WTC11 (cell line): ENCODE results near the gene RARRES2. TPM values are rescaled to one million over a fixed set of nuclear protein-coding genes. Genes with fewer than 3 reads are reported as not detected.

Source experiments
- ATAC-seq: fragments of 200-7000 bp; cut with Tn5 transposase; 2 replicates; pipeline ENCODE4 v1.10.0; 2021; ENCODE audit warnings: mild to moderate bottlenecking, moderate library complexity
- CTCF ChIA-PET: fragments of 300-600 bp; sonication (Branson Sonifier 250); formaldehyde crosslinking; loops from one replicate; lab custom pipeline; 2021; ENCODE audit warnings: antibody characterized with exemption; lab: Charles Lee
- POLR2A ChIA-PET: fragments of 350-600 bp; sonication (Branson Sonifier 250); formaldehyde crosslinking; loops from one replicate; lab custom pipeline; 2021; ENCODE audit warnings: antibody characterized with exemption; lab: Charles Lee
- DNase-seq: peaks from one replicate; pipeline ENCODE4 v3.0.0; 2021; ENCODE audit warnings: low spot score
- H3K27ac Mint-ChIP-seq: 2 replicates; pipeline ENCODE4 v1.8.0; 2021; ENCODE audit warnings: mixed read lengths
- H3K27me3 Mint-ChIP-seq: 2 replicates; pipeline ENCODE4 v1.8.0; 2021; ENCODE audit warnings: low read depth, mild to moderate bottlenecking, moderate library complexity, mixed read lengths
- H3K36me3 Mint-ChIP-seq: 2 replicates; pipeline ENCODE4 v1.8.0; 2021; ENCODE audit warnings: mixed read lengths
- H3K4me1 Mint-ChIP-seq: 2 replicates; pipeline ENCODE4 v1.8.0; 2022; ENCODE audit warnings: mixed read lengths
- H3K4me3 Mint-ChIP-seq: 2 replicates; pipeline ENCODE4 v1.8.0; 2021; ENCODE audit warnings: mild to moderate bottlenecking, moderate library complexity, mixed read lengths
- H3K9me3 Mint-ChIP-seq: 2 replicates; pipeline ENCODE4 v1.8.0; 2021; ENCODE audit warnings: mixed read lengths
- AR ChIP-seq: fragments of 250-450 bp; sonication (Bioruptor Pico); IDR thresholded peaks from 2 replicates; pipeline ENCODE4 v1.9.0; 2021; ENCODE audit warnings: mild to moderate bottlenecking
- ATF2 ChIP-seq: sonication (generic); formaldehyde crosslinking; IDR thresholded peaks from 2 replicates; pipeline ENCODE4 v1.8.1; 2022; ENCODE audit warnings: low read depth, missing genetic modification reagents, borderline replicate concordance
- CDX4 ChIP-seq: fragments of 250-450 bp; sonication (Bioruptor Pico); IDR thresholded peaks from 2 replicates; pipeline ENCODE4 v1.9.0; 2021; ENCODE audit warnings: moderate library complexity, mild to moderate bottlenecking, inconsistent platforms, borderline replicate concordance
- CREM ChIP-seq: sonication (generic); formaldehyde crosslinking; IDR thresholded peaks from 2 replicates; pipeline ENCODE4 v1.8.1; 2022; ENCODE audit warnings: mild to moderate bottlenecking, missing genetic modification reagents, moderate library complexity
- E2F1 ChIP-seq: sonication (generic); formaldehyde crosslinking; IDR thresholded peaks from 2 replicates; pipeline ENCODE4 v1.8.0; 2022; ENCODE audit warnings: mild to moderate bottlenecking, missing genetic modification reagents
- ESRRA ChIP-seq: sonication (generic); formaldehyde crosslinking; IDR thresholded peaks from 2 replicates; pipeline ENCODE4 v1.8.1; 2022; ENCODE audit warnings: mild to moderate bottlenecking, missing genetic modification reagents, borderline replicate concordance
- FOXJ3 ChIP-seq: sonication (generic); formaldehyde crosslinking; IDR thresholded peaks from 2 replicates; pipeline ENCODE4 v1.9.0; 2021; ENCODE audit warnings: missing genetic modification reagents, mild to moderate bottlenecking, borderline replicate concordance
- NR1H2 ChIP-seq: sonication (generic); formaldehyde crosslinking; IDR thresholded peaks from 2 replicates; pipeline ENCODE4 v1.9.0; 2021; ENCODE audit warnings: mild to moderate bottlenecking, moderate library complexity, missing genetic modification reagents
- NR2C2 ChIP-seq: sonication (generic); formaldehyde crosslinking; IDR thresholded peaks from 2 replicates; pipeline ENCODE4 v1.8.0; 2022; ENCODE audit warnings: mild to moderate bottlenecking, missing genetic modification reagents
- PRDM15 ChIP-seq: sonication (generic); formaldehyde crosslinking; IDR thresholded peaks from 2 replicates; pipeline ENCODE4 v1.8.0; 2022; ENCODE audit warnings: missing genetic modification reagents
- RORB ChIP-seq: fragments of 250-450 bp; sonication (Bioruptor Pico); IDR thresholded peaks from 2 replicates; pipeline ENCODE4 v1.9.0; 2021; ENCODE audit warnings: mild to moderate bottlenecking
- SMAD3 ChIP-seq: sonication (generic); formaldehyde crosslinking; IDR thresholded peaks from 2 replicates; pipeline ENCODE4 v1.8.0; 2022; ENCODE audit warnings: missing genetic modification reagents, mild to moderate bottlenecking, borderline replicate concordance
- TCF7 ChIP-seq: sonication (generic); formaldehyde crosslinking; IDR thresholded peaks from 2 replicates; pipeline ENCODE4 v1.8.0; 2022; ENCODE audit warnings: mild to moderate bottlenecking, low read depth, missing genetic modification reagents, moderate library complexity
- TEAD1 ChIP-seq: sonication (generic); formaldehyde crosslinking; IDR thresholded peaks from 2 replicates; pipeline ENCODE4 v1.8.0; 2022; ENCODE audit warnings: mild to moderate bottlenecking, missing genetic modification reagents
- TEAD4 ChIP-seq: sonication (generic); formaldehyde crosslinking; IDR thresholded peaks from 2 replicates; pipeline ENCODE4 v1.8.0; 2022; ENCODE audit warnings: mild to moderate bottlenecking, missing genetic modification reagents
- USF1 ChIP-seq: sonication (generic); formaldehyde crosslinking; IDR thresholded peaks from 2 replicates; pipeline ENCODE4 v1.8.0; 2022; ENCODE audit warnings: mild to moderate bottlenecking, missing genetic modification reagents
- ZNF232 ChIP-seq: sonication (generic); formaldehyde crosslinking; IDR thresholded peaks from 2 replicates; pipeline ENCODE4 v1.8.0; 2022; ENCODE audit warnings: mild to moderate bottlenecking, missing genetic modification reagents
- ZNF263 ChIP-seq: sonication (generic); formaldehyde crosslinking; IDR thresholded peaks from 2 replicates; pipeline ENCODE4 v1.8.1; 2022; ENCODE audit warnings: low read depth, mild to moderate bottlenecking, moderate library complexity, missing genetic modification reagents
- ZNF281 ChIP-seq: sonication (generic); formaldehyde crosslinking; IDR thresholded peaks from 2 replicates; pipeline ENCODE4 v1.8.0; 2023; ENCODE audit warnings: mild to moderate bottlenecking, missing genetic modification reagents
- ZNF532 ChIP-seq: fragments of 250-450 bp; sonication (Bioruptor Pico); IDR thresholded peaks from 2 replicates; pipeline ENCODE4 v1.9.0; 2021; ENCODE audit warnings: mild to moderate bottlenecking, borderline replicate concordance
- total RNA-seq: library from RNA; stranded (reverse); gene quantifications from 3 replicates; pipeline ENCODE4 v1.2.3, GENCODE V29; 2021

RARRES2 gene
- total RNA-seq, 1 experiment from 2014 or later = 230 TPM

- ChIA-PET POLR2A (interaction anchor here (0.6 to 2.5 kb wide), 5 partner anchors 10 to 51 kb away, joined by 5 to 29 read pairs (median 26); no protein-coding TSS in a partner anchor), CTCF (interaction anchor here (1.0 to 1.5 kb wide), 5 partner anchors 10 to 32 kb away, joined by 3 to 6 read pairs (median 3); partner anchors contain the start of gene RARRES2)
- Mint-ChIP-seq H3K4me1 (peaks cover 52% of the 10 kb centered on the region), H3K27ac (peak overlapping the region; percentile 94), H3K4me3 (peak overlapping the region; percentile 78), H3K27me3 (no peaks in the 10 kb centered on the region), H3K36me3 (peaks cover 8% of the 10 kb centered on the region), H3K9me3 (no peaks in the 10 kb centered on the region)
- ATAC-seq (no peak), DNase-seq (no peak)
- TF ChIP-seq PRDM15 (CRISPR knock-in tag) (no peak), ESRRA (CRISPR knock-in tag) (no peak), SMAD3 (CRISPR knock-in tag) (no peak), USF1 (no peak), NR2C2 (no peak), AR (CRISPR knock-in tag) (no peak), E2F1 (CRISPR knock-in tag) (no peak), TEAD4 (CRISPR knock-in tag) (no peak), TEAD1 (CRISPR knock-in tag) (no peak), ZNF263 (no peak), NR1H2 (CRISPR knock-in tag) (no peak), TCF7 (CRISPR knock-in tag) (no peak), RORB (no peak), CREM (no peak), ZNF532 (CRISPR knock-in tag) (no peak), FOXJ3 (CRISPR knock-in tag) (no peak), CDX4 (CRISPR knock-in tag) (no peak), ZNF281 (CRISPR knock-in tag) (no peak), ATF2 (CRISPR knock-in tag) (no peak), ZNF232 (CRISPR knock-in tag) (no peak)
Measured at GRCh38 chr7:150367677-150368095, 26.3 kb upstream of the RARRES2 start.
